Measurements from ENCODE around the gene CAMSAP2.

CAMSAP2 gene

GRCh38 chr1:200838676-200839445 lies 100.2 kb downstream of the CAMSAP2 start:
- no peak for DNase-seq (ENCODE audit: low spot score)

DNA sequence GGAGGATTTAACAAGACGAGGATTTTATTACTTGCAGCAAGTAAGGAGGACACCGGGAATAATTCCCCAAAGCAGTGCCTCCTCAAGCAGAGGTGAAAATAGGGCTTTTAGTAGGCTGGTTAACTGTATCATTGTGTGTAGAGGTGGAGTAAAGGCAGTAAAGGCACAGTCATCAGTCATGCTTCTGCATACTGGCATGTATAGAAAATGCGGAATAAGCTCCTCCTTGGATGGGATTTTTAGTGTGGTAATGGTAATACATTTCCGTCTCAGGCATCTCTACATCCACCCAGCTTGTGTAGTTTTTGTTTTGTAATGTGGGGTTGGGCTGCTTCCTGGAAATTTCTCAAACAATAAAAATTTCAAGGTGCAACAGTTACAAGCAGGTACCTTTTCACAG lies 106.7 kb downstream of the CAMSAP2 start:
- DNase-seq (ENCODE audit: low spot score): no peak

GRCh38 chr1:200846398-200846797 lies 107.7 kb downstream of the CAMSAP2 start:
- DNase-seq (ENCODE audit: low spot score): no peak

DNA sequence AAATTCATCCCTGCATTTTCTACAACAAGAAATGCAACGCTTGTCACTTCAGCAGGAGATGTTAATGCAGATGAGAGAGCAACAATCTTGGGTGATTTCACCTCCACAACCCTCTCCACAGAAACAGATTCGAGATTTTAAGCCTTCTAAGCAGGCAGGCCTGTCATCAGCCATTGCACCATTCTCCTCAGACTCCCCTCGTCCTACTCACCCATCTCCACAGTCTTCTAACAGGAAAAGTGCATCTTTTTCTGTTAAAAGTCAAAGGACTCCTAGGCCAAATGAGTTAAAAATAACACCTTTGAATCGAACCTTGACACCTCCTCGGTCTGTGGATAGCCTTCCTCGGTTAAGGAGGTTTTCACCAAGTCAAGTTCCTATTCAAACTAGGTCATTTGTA lies 110.7 kb downstream of the CAMSAP2 start:
- no peak for DNase-seq (ENCODE audit: low spot score)

- DNase-seq (ENCODE audit: low spot score): no peak
These were observed 111.9 kb downstream of the CAMSAP2 start for GRCh38 chr1:200850554-200850953.

- DNase-seq (ENCODE audit: low spot score): no peak
These were observed 118.1 kb downstream of the CAMSAP2 start for GRCh38 chr1:200856716-200857357.

- DNase-seq (ENCODE audit: low spot score): no peak
These were observed 119.1 kb downstream of the CAMSAP2 start for GRCh38 chr1:200857804-200858203.

DNA sequence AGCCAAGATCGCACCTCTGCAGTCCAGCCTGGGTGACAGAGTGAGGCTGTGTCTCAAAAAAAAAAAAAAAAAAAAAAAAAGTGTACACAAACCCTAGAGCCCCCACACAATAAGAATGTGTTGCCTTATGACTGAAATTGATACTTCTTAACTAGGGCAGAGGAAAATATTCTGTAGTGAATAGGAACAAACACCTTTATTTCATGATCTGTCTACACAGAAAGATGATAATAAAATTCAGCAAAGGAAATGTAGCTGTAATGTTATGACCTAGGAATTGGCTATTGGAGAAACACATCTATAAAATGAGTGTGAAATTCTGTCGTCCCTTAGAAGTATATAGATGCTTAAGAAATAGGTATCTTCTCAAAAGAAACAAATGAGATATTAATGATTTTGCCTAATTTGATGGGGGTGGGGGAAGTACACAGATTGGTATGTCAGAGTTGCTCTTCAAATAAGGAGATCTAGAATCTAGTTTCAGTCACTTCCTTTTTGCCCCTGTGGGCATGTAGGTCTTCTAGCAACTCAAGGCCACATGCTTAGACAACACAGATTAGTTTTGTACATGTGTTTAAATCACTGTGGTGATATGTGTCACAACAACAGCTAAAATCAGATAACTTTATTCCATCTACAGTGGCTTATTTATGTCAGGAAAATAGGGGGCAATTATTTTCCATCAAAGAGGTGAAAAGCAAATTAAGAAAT lies 123.4 kb downstream of the CAMSAP2 start:
- no peak for DNase-seq (ENCODE audit: low spot score)

GRCh38 chr1:200862713-200863415 lies 124.2 kb downstream of the CAMSAP2 start:
- DNase-seq (ENCODE audit: low spot score): no peak

DNA sequence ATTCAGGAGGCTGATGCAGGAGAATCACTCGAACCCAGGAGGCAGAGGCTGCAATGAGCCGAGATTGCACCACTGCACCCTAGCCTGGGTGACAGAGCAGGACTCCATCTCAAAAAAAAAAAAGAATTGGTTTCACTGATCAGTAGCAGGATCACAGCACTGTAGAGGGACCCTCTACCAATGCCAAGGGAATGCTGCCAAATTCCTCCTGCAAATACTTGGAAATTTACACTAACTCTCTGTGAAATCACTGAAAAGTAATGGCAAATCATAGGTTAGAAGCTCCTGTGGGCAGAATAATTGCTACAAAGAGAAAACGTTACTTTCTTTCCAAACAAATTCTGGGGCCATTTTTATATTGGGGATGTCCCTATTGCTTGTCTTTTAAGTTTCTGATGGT lies 127.4 kb downstream of the CAMSAP2 start:
- no peak for DNase-seq (ENCODE audit: low spot score)

GRCh38 chr1:200866521-200866920 lies 127.8 kb downstream of the CAMSAP2 start:
- no peak for DNase-seq (ENCODE audit: low spot score)

GRCh38 chr1:200867018-200867811 lies 128.5 kb downstream of the CAMSAP2 start:
- no peak for DNase-seq (ENCODE audit: low spot score)

DNA sequence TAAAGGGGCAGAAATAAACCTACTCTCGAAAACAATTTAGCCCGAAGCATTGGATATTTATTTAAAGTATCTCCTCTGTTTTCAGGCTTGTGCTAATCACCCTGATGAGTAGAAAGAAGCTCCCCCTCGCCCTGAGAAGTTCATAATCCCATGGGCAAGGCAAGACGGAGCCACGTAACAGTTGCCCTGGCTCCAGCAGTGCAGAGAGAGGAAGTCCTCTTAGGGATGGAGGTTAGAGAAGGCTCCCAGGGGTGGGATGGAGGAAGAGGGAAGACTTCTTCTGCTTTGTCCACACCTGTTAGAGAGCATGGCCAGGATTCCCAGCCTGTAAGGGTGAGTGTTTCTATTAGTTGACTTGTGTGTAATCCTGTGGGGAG lies 130.7 kb downstream of the CAMSAP2 start:
- no peak for DNase-seq (ENCODE audit: low spot score)

GRCh38 chr1:200869753-200870391 lies 131.2 kb downstream of the CAMSAP2 start:
- no peak for DNase-seq (ENCODE audit: low spot score)

GRCh38 chr1:200872446-200873115 lies 133.9 kb downstream of the CAMSAP2 start, which contains the start of gene GPR25:
Gene GPR25 (plus strand): TSS chr1:200872981. CDS start chr1:200873038, 57 bp downstream.
- no peak for DNase-seq (ENCODE audit: low spot score)

DNA sequence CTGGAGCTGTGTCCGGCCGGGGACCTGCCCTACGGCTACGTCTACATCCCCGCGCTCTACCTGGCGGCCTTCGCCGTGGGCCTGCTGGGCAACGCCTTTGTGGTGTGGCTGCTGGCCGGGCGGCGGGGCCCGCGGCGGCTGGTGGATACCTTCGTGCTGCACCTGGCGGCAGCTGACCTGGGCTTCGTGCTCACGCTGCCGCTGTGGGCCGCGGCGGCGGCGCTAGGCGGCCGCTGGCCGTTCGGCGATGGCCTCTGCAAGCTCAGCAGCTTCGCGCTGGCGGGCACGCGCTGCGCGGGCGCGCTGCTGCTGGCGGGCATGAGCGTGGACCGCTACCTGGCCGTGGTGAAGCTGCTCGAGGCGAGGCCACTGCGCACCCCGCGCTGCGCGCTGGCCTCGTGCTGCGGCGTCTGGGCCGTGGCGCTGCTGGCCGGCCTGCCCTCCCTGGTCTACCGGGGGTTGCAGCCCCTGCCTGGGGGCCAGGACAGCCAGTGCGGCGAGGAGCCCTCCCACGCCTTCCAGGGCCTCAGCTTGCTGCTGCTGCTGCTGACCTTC lies 134.5 kb downstream of the CAMSAP2 start:
- DNase-seq (ENCODE audit: low spot score): no peak

DNA sequence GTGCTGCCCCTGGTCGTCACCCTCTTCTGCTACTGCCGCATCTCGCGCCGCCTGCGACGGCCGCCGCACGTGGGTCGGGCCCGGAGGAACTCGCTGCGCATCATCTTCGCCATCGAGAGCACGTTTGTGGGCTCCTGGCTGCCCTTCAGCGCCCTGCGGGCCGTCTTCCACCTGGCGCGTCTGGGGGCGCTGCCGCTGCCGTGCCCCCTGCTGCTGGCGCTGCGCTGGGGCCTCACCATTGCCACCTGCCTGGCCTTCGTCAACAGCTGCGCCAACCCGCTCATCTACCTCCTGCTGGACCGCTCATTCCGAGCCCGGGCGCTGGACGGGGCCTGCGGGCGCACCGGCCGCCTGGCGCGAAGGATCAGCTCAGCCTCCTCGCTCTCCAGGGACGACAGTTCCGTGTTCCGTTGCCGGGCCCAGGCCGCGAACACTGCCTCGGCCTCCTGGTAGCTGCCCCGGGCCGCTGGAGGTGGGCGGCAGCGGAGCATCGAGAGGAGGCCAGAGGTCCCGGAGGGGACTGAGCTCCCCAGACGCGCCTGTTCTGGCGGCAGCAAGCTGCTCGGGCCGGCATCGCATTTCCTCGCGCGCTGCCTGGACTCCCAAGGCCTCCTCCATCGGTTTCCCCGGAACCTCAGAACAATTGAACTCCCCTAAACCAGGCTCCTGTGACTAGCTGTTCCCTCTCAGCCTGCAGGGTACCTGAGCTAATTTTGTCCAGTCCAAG lies 135.1 kb downstream of the CAMSAP2 start:
- no peak for DNase-seq (ENCODE audit: low spot score)

GRCh38 chr1:200874694-200875093 lies 136.0 kb downstream of the CAMSAP2 start:
- DNase-seq (ENCODE audit: low spot score): no peak

GRCh38 chr1:200875416-200875815 lies 136.7 kb downstream of the CAMSAP2 start:
- DNase-seq (ENCODE audit: low spot score): no peak
